Dermis microvascular lymphatic vessel endothelial cell (primary cell): ENCODE results near the gene NAXD. TPM values are rescaled to one million over a fixed set of nuclear protein-coding genes. Genes with fewer than 3 reads are reported as not detected.
"Not testable (repeated sequence)": the region's sequence is repeated elsewhere in the genome, so short reads cannot be mapped to it uniquely, and the experiment has no call there.

Experiments
- DNase-seq, 2 donors: peaks; one replicate each; pipeline versions ENCODE4 v3.0.0 to v3.0.0-alpha.2; 2010; ENCODE audit warnings: low read depth in 2 of 2
- total RNA-seq: library from RNA; depleted of rRNA; stranded (reverse); fragments of >200 nt; gene quantifications from 2 replicates; pipeline ENCODE4 v1.2.1, GENCODE V29; 2014

NAXD gene
- total RNA-seq, 1 donor from 2014 or later: 13.7 TPM

- no peak for DNase-seq
Measured at GRCh38 chr13:110662777-110663443, 47.6 kb downstream of the NAXD start.

GRCh38 chr13:110663491-110663890 lies 48.1 kb downstream of the NAXD start:
- DNase-seq: no peak

- DNase-seq: no peak
Measured at GRCh38 chr13:110664041-110664440, 48.7 kb downstream of the NAXD start.

- DNase-seq: no peak
Measured at GRCh38 chr13:110664673-110665072, 49.3 kb downstream of the NAXD start.

GRCh38 chr13:110665491-110666254 lies 50.3 kb downstream of the NAXD start:
- no peak for DNase-seq

- DNase-seq: no peak
Measured at GRCh38 chr13:110666255-110666533, 50.8 kb downstream of the NAXD start.

- no peak for DNase-seq
Measured at GRCh38 chr13:110669036-110669435, 53.7 kb downstream of the NAXD start.

- not testable (repeated sequence) for DNase-seq
Measured at GRCh38 chr13:110669814-110670213, 54.5 kb downstream of the NAXD start.

GRCh38 chr13:110676595-110677587 lies 61.5 kb downstream of the NAXD start:
- DNase-seq: no peak

GRCh38 chr13:110677731-110678545 lies 62.6 kb downstream of the NAXD start:
- DNase-seq: no peak

- DNase-seq: peak in 1 of 2 donors; percentile 46
Measured at GRCh38 chr13:110680852-110681251, 65.5 kb downstream of the NAXD start.

GRCh38 chr13:110681868-110682550 lies 66.7 kb downstream of the NAXD start:
- DNase-seq: no peak

GRCh38 chr13:110682746-110683145 lies 67.4 kb downstream of the NAXD start:
- no peak for DNase-seq

GRCh38 chr13:110683203-110683883 lies 68.0 kb downstream of the NAXD start:
- DNase-seq: peak in 1 of 2 donors; percentile 42

GRCh38 chr13:110683921-110684320 lies 68.6 kb downstream of the NAXD start:
- no peak for DNase-seq

GRCh38 chr13:110684388-110685056 lies 69.2 kb downstream of the NAXD start:
- DNase-seq: no peak

- DNase-seq: no peak
Measured at GRCh38 chr13:110685305-110686020, 70.1 kb downstream of the NAXD start.

- DNase-seq: no peak
Measured at GRCh38 chr13:110687736-110688135, 72.4 kb downstream of the NAXD start.

GRCh38 chr13:110689041-110689440 lies 73.7 kb downstream of the NAXD start:
- DNase-seq: no peak
